Measurements from ENCODE around the gene LARGE1.

DNA sequence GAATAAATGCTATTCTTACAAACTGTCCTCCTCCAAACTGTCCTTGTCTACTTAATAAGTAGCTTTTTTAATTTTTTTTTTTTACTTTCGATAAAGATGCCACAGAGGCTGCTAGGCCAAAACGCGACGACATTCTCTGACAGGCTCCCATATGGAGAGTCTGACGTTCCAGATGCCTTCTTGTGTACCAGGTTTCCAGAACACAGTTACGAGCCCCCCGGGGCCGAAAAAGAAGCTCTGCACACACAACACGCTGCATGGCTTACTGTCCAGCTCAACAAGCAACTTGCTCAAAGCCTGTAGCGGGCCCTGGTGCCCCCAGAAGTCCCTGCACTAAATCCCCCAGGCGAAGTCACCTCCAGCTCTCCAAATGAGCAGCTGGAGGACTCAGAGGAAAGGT is 39.3 kb downstream of the LARGE1 start:
- TF ChIP-seq, protein P1, sequence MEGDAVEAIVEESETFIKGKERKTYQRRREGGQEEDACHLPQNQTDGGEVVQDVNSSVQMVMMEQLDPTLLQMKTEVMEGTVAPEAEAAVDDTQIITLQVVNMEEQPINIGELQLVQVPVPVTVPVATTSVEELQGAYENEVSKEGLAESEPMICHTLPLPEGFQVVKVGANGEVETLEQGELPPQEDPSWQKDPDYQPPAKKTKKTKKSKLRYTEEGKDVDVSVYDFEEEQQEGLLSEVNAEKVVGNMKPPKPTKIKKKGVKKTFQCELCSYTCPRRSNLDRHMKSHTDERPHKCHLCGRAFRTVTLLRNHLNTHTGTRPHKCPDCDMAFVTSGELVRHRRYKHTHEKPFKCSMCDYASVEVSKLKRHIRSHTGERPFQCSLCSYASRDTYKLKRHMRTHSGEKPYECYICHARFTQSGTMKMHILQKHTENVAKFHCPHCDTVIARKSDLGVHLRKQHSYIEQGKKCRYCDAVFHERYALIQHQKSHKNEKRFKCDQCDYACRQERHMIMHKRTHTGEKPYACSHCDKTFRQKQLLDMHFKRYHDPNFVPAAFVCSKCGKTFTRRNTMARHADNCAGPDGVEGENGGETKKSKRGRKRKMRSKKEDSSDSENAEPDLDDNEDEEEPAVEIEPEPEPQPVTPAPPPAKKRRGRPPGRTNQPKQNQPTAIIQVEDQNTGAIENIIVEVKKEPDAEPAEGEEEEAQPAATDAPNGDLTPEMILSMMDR (IDR thresholded peaks at IDR 0.05) = no peak
- no peak for TF ChIP-seq POLR2A (IDR thresholded peaks at IDR 0.05)

Data from body of pancreas (tissue), 4 donors.